AG10803 (cell line): ENCODE measurements around the gene AFAP1L1.
"Not testable (repeated sequence)": the region's sequence is repeated elsewhere in the genome, so short reads cannot be mapped to it uniquely, and the experiment has no call there.

Experiments used
- DNase-seq: peaks from one replicate; pipeline ENCODE4 v3.0.0; 2010; ENCODE audit warnings: low read depth
- H3K4me3 ChIP-seq: 2 replicates; pipeline ENCODE4 v1.5.1; 2011; ENCODE audit warnings: mild to moderate bottlenecking, low read length, control low read depth
- TF ChIP-seq, protein P1 (sequence below): conservative IDR thresholded peaks from 2 replicates; pipeline ENCODE4 v1.5.1; 2011; ENCODE audit warnings: mild to moderate bottlenecking, low read length, control low read depth, inconsistent platforms

The AFAP1L1 gene

DNA sequence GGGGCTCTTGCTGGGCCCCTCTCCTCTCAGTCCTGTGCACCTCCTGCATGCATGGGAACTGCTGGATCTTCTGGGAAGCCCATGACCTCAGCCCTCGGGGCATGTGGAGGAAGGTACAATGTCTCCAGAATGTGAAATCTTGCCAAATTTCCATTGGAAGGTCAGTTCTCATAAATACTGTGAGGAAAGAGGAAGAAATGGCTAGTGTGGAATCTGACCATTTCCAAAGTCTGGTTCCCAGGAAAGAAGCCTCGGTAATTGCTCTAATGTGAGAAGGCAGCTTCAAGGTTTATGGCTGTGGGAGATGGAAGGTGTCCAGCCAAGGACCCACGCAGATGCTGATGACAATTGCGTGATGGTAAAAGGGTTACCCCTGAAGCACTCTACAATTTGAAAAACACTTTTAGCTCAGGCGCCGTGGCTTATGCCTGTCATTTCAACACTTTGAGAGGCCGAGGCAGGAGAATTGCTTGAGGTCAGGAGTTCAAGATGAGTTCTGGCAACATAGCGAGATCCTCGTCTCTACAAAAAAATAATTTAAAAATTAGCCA lies 115.5 kb downstream of the AFAP1L1 start:
- no peak overlapping the region for H3K4me3 ChIP-seq
- TF ChIP-seq, protein P1, sequence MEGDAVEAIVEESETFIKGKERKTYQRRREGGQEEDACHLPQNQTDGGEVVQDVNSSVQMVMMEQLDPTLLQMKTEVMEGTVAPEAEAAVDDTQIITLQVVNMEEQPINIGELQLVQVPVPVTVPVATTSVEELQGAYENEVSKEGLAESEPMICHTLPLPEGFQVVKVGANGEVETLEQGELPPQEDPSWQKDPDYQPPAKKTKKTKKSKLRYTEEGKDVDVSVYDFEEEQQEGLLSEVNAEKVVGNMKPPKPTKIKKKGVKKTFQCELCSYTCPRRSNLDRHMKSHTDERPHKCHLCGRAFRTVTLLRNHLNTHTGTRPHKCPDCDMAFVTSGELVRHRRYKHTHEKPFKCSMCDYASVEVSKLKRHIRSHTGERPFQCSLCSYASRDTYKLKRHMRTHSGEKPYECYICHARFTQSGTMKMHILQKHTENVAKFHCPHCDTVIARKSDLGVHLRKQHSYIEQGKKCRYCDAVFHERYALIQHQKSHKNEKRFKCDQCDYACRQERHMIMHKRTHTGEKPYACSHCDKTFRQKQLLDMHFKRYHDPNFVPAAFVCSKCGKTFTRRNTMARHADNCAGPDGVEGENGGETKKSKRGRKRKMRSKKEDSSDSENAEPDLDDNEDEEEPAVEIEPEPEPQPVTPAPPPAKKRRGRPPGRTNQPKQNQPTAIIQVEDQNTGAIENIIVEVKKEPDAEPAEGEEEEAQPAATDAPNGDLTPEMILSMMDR = no peak
- peak; percentile 87 for DNase-seq

DNA sequence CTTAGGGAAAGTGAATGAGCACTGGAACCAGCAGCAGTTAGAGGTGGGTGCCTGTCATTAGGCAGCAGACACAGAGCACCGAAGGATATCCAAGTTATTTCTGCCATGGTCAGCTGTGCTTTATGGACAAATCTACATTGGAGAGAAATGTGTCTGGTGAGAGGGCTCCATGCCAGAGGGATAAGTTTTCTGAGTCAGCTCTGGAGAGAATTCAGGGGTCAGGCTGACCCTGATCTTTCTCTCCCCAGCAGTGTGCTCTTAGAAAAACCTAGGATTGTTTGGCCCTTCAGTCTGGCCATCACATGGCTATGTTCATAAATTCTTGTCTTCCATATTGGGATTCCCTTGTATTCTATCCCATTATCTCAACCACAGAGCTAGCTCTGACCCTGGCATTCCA lies 116.3 kb downstream of the AFAP1L1 start:
- DNase-seq = peak; percentile 66
- TF ChIP-seq, protein P1 = no peak

DNA sequence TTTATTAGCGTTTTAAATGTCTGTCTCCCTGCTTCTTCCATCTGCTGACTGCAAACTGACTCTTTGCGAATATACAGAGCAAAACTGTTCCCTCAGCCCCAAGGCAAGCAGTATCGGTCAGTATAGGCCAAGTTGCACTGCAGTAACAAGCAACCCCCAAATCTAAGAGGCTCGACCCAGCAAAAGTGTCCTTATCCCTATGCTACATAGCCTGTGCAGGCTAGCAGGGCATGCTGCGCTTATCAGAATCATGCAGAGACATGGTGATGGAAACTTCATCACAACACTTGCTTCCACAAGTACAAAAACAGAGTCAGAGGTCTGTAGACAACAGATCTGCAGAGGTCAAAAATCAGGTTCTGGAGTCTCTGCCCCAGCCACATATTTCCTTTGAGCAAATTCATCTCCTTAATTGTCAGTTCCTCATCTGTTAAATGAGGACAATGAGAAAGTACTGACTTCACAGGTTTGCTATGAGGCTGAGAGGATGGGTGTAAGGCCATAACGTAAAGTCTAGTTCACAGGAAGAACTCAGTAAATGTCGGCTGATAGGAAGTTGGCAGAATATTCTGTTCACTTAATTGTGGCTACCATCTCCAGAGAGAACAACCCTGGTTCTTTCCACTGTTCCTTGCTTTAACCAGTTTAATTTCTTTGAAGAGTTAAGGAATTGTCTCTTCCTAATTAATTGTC lies 117.0 kb downstream of the AFAP1L1 start:
- peak; percentile 16 for DNase-seq
- no peak overlapping the region for H3K4me3 ChIP-seq
- TF ChIP-seq, protein P1 = no peak

More for the DNA sequence above, 116.3 kb downstream of the AFAP1L1 start:
- no peak overlapping the region for H3K4me3 ChIP-seq

DNA sequence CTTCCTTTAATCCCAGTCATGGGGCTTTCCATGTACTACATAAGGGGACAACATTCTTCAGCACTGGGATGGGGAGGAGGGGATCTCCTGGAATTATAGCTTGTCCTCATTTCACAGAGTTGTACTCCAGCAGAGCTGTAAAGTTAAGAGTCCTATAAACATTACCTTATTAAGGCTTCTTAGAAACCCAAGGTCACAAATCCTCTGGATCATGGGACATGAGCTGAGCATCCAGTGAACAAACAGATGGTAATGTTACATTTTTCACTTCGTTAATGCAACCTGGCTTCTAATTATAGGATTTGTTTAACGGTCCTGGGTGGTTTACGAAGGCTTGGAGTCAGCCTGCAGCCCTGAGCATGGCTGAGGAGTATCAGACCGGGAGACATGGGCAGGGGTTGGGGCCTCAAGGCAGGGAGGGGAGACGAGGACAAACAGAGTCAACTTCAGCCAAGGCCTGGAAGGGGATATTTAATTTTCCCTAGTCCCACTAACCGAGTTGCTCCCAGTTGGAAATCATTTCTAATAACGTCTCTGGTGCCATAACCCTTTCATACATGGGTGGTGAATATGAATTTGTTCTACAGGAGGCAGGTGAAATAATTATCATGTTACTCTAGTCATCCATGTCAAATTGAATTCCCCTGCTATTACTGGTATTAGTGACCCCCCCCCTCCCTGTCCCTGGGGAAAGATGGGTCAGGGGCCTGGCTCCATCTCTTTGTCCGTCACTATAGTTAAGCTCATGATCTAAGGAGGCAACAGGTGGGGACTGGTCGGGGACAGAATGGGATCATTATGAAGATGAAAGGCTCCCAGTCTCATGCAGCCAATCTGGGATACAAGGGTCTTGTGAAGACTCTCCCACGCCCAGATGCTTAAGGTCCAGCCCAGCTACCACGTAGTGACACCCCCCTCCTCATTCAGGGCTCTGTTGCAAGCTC lies 118.2 kb downstream of the AFAP1L1 start:
- TF ChIP-seq, protein P1 = no peak
- no peak overlapping the region for H3K4me3 ChIP-seq
- DNase-seq = no peak

DNA sequence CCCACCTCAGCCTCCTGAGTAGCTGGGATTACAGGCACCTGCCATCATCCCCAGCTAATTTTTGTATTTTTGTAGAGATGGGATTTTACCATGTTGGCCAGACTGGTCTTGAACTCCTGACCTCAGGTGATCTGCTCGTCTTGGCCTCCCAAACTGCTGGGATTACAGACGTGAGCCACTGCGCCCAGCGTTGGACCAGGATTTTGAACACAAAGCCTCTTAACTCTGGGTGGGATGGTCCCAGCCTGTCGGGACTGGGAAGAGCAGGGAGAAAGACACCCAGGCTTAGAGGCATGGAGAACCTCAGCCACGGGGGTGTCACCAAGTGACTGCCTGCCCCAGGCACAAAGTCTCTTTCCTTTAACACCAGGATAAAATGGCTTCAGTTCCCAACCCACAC lies 119.4 kb downstream of the AFAP1L1 start:
- H3K4me3 ChIP-seq, DNase-seq: not testable (repeated sequence)
